A549 (cell line): ENCODE results near the gene HINFP. TPM values are rescaled to one million over a fixed set of nuclear protein-coding genes. Genes with fewer than 3 reads are reported as not detected.
"Not testable (repeated sequence)": the region's sequence is repeated elsewhere in the genome, so short reads cannot be mapped to it uniquely, and the experiment has no call there.

Experiments used
- ATAC-seq, 2 experiments: fragments of 200-7000 bp in 1 of 2; fragments of >200 bp in 1 of 2; cut with Nextera tagmentation in 1 of 2; cut with Tn5 transposase in 1 of 2; 3 replicates each; pipeline versions ENCODE4 v1.8.0 to v1.9.1; 2018 to 2020; ENCODE audit warnings: mild to moderate bottlenecking in 1 of 2, moderate library complexity in 1 of 2
- CTCF ChIA-PET: fragments of 300-600 bp; sonication (Branson Sonifier 250); formaldehyde crosslinking; extraction: SDS; loops from one replicate; lab custom pipeline; 2021; ENCODE audit warnings: antibody characterized with exemption, inconsistent platforms; lab: Yijun Ruan, JAX
- POLR2A ChIA-PET: fragments of 350-600 bp; formaldehyde crosslinking; extraction: SDS; loops from one replicate; lab custom pipeline; 2021; ENCODE audit warnings: antibody characterized with exemption, inconsistent platforms; lab: Yijun Ruan, JAX
- DNase-seq, 2 experiments: peaks; one replicate each; pipeline versions ENCODE4 v3.0.0 to v3.0.0-alpha.2; 2011 to 2016; ENCODE audit warnings: low read depth in 1 of 2, low spot score in 1 of 2
- FAIRE-seq: peaks from 2 replicates; lab custom pipeline; 2011; peaks lifted over from hg19 to GRCh38; lab: Jason Lieb, UNC
- H3K27ac ChIP-seq, 2 experiments: fragments of >200 bp; sonication (Bioruptor Twin); formaldehyde crosslinking; 3 replicates each; pipeline ENCODE4 v1.5.1; 2016 to 2017
- H3K4me1 ChIP-seq: fragments of >200 bp; sonication (Bioruptor Twin); formaldehyde crosslinking; 3 replicates; pipeline ENCODE4 v1.6.1; 2016
- H3K4me2 ChIP-seq: fragments of >200 bp; sonication (Bioruptor Twin); formaldehyde crosslinking; 3 replicates; pipeline ENCODE4 v1.6.1; 2016
- H3K4me3 ChIP-seq: fragments of >200 bp; sonication (Bioruptor Twin); formaldehyde crosslinking; 3 replicates; pipeline ENCODE4 v1.5.1; 2016
- H3K9me3 ChIP-seq: fragments of >200 bp; sonication (Bioruptor Twin); formaldehyde crosslinking; 3 replicates; pipeline ENCODE4 v1.6.1; 2016
- BCL3 ChIP-seq: fragments of >200 bp; sonication (Bioruptor Twin); formaldehyde crosslinking; IDR thresholded peaks from 3 replicates; pipeline ENCODE4 v1.6.1; 2016
- BHLHE40 ChIP-seq: IDR thresholded peaks from 2 replicates; pipeline ENCODE4 v1.6.1; 2012; ENCODE audit warnings: low read depth, low read length, inconsistent platforms
- CEBPB ChIP-seq, 2 experiments: fragments of >200 bp in 1 of 2; sonication (Bioruptor Twin) in 1 of 2; formaldehyde crosslinking in 1 of 2; IDR thresholded peaks; 2 replicates each; pipeline ENCODE4 v1.6.1; 2012 to 2016
- GATA3 ChIP-seq: IDR thresholded peaks from 2 replicates; pipeline ENCODE4 v1.6.1; 2012; ENCODE audit warnings: borderline replicate concordance
- HDAC2 ChIP-seq: fragments of 200-600 bp; sonication (generic); IDR thresholded peaks from 2 replicates; pipeline ENCODE4 v1.6.1; 2016
- HES2 ChIP-seq: fragments of >200 bp; sonication (Bioruptor Twin); formaldehyde crosslinking; IDR thresholded peaks from 2 replicates; pipeline ENCODE4 v1.6.1; 2016
- JUN ChIP-seq, 2 experiments: fragments of >200 bp; sonication (Bioruptor Twin); formaldehyde crosslinking; IDR thresholded peaks; 2 replicates in 1 of 2; 3 replicates in 1 of 2; pipeline ENCODE4 v1.6.1; 2016 to 2017
- KDM5A ChIP-seq: fragments of 200-600 bp; sonication (generic); IDR thresholded peaks from 2 replicates; pipeline ENCODE4 v1.6.1; 2016; ENCODE audit warnings: antibody characterized with exemption, mild to moderate bottlenecking
- MAFK ChIP-seq: fragments of 450-650 bp; IDR thresholded peaks from 2 replicates; pipeline ENCODE4 v1.6.1; 2014; ENCODE audit not compliant: partially characterized antibody
- MAX ChIP-seq: IDR thresholded peaks from 2 replicates; pipeline ENCODE4 v1.6.1; 2012
- MYC ChIP-seq: IDR thresholded peaks from 2 replicates; pipeline ENCODE4 v1.6.1; 2012; ENCODE audit warnings: mild to moderate bottlenecking, inconsistent platforms, low read length, improper control_type of control experiment, borderline replicate concordance
- NR3C1 ChIP-seq: fragments of >200 bp; sonication (Bioruptor Twin); formaldehyde crosslinking; IDR thresholded peaks from 3 replicates; pipeline ENCODE4 v1.6.1; 2017
- PHF8 ChIP-seq: fragments of 200-600 bp; sonication (generic); IDR thresholded peaks from 2 replicates; pipeline ENCODE4 v1.6.1; 2016; ENCODE audit warnings: low read depth, mild to moderate bottlenecking, antibody characterized with exemption, moderate library complexity, borderline replicate concordance
- POLR2A ChIP-seq: IDR thresholded peaks from 2 replicates; pipeline ENCODE4 v1.6.1; 2012; ENCODE audit warnings: mild to moderate bottlenecking, low read length
- POLR2AphosphoS2 ChIP-seq: conservative IDR thresholded peaks from 2 replicates; pipeline ENCODE4 v1.6.1; 2012; ENCODE audit warnings: low read length, improper control_type of control experiment, inconsistent platforms
- RAD21 ChIP-seq, 2 experiments: fragments of >200 bp in 1 of 2; sonication (Bioruptor Twin) in 1 of 2; formaldehyde crosslinking in 1 of 2; IDR thresholded peaks in 1 of 2; conservative IDR thresholded peaks in 1 of 2; 2 replicates in 1 of 2; 3 replicates in 1 of 2; pipeline ENCODE4 v1.6.1; 2012 to 2018; ENCODE audit warnings: inconsistent platforms in 1 of 2
- TFCP2L1 ChIP-seq: fragments of 250-450 bp; sonication (Bioruptor Pico); IDR thresholded peaks from 2 replicates; pipeline ENCODE4 v1.5.0; 2021; ENCODE audit warnings: mild to moderate bottlenecking
- USF2 ChIP-seq: fragments of 450-650 bp; IDR thresholded peaks from 2 replicates; pipeline ENCODE4 v1.6.1; 2014; ENCODE audit warnings: antibody characterized with exemption
- ZSCAN20 ChIP-seq: fragments of 250-450 bp; sonication (Bioruptor Pico); IDR thresholded peaks from 2 replicates; pipeline ENCODE4 v1.8.0; 2022; ENCODE audit warnings: mild to moderate bottlenecking, moderate library complexity
- WGBS: methylation state at CpG from one replicate; pipeline ENCODE4 v1.1.6; 2017; ENCODE audit errors: missing lambda C conversion rate; 5-methylcytosine and 5-hydroxymethylcytosine counted together
- polyA plus RNA-seq, 4 experiments: library from polyadenylated mRNA; depleted of rRNA in 3 of 4; stranded (reverse); fragments of >200 nt; fragmentation: RNase III in 1 of 4; extraction: RNeasy Plus Mini Kit Qiagen cat#74134 plus additional on column Dnase treatment in 1 of 4; gene quantifications; 2 replicates in 3 of 4; 3 replicates in 1 of 4; pipeline ENCODE4 v1.2.3, GENCODE V29; 2011 to 2017

Gene HINFP
- polyA plus RNA-seq, 2 of the 4 experiments (the other 2 are of a cell fraction), result 10.0 to 13.0 TPM

- ATAC-seq (peak; percentile 90 to 92), DNase-seq (peak; percentile 74 to 98), FAIRE-seq (no peak)
- CTCF ChIA-PET, result interaction anchor here (0.6 to 1.9 kb wide), 14 partner anchors 11 to 236 kb away, joined by 3 to 11 read pairs (median 4); partner anchors contain the start of gene HINFP
- H3K4me1 ChIP-seq, result peaks cover 26% of the 10 kb centered on the region
- peak within 1 kb of the TSS; percentile 78 for H3K4me3 ChIP-seq
- WGBS, result 1% methylated on average over 32 of the region's 32 CpGs
- TF ChIP-seq POLR2AphosphoS2 (no peak), POLR2A (peak; percentile 34; the same call in 1 of the 2 replicates), MAFK (no peak), BCL3 (no peak), USF2 (peak; percentile 89), MYC (peak; percentile 90), KDM5A (0 out of 2 replicates have a peak, but pooled peaks have one; percentile 31), TFCP2L1 (CRISPR knock-in tag) (no peak), MAX (peak; percentile 98), HDAC2 (no peak), PHF8 (no peak), JUN (IDR thresholded peaks at IDR 0.05) (peak; percentile 39 to 56; a peak in 2 of 5 replicates), NR3C1 (no peak), ZSCAN20 (CRISPR knock-in tag) (no peak), BHLHE40 (no peak), GATA3 (no peak), CEBPB (IDR thresholded peaks at IDR 0.05) (no peak)
- peak within 1 kb of the TSS; percentile 99 for H3K4me2 ChIP-seq
- peak within 1 kb of the TSS; percentile 90 to 98 for H3K27ac ChIP-seq
- POLR2A ChIA-PET, result interaction anchor here (0.6 to 2.0 kb wide), 7 partner anchors 10 to 67 kb away, joined by 3 to 27 read pairs (median 4); partner anchors contain the start of genes HINFP, HMBS and NLRX1
- no peaks in the 10 kb centered on the region for H3K9me3 ChIP-seq
These were observed 19.5 kb upstream of the HINFP start, which contains the start of gene DPAGT1 for GRCh38 chr11:119101759-119102423. TSS of gene DPAGT1 (minus strand) at chr11:119101853. CDS start at chr11:119101655, 198 bp downstream.

GRCh38 chr11:119103161-119103664 is 18.2 kb upstream of the HINFP start:
- H3K4me2 ChIP-seq, result peak overlapping the region; percentile 99
- H3K4me1 ChIP-seq, result peaks cover 30% of the 10 kb centered on the region
- peak overlapping the region; percentile 78 for H3K4me3 ChIP-seq
- H3K27ac ChIP-seq, result peak overlapping the region; percentile 90 to 98
- DNase-seq, ATAC-seq, FAIRE-seq, H3K9me3 ChIP-seq: not testable (repeated sequence)
- CTCF ChIA-PET, result interaction anchor here (1.3 to 1.9 kb wide), 9 partner anchors 9 to 235 kb away, joined by 3 to 11 read pairs (median 6); partner anchors contain the start of gene HINFP
- POLR2A ChIA-PET, result interaction anchor here (1.0 to 2.0 kb wide), 3 partner anchors 9 to 18 kb away, joined by 4 to 17 read pairs (median 10); partner anchors contain the start of gene HINFP
- 74% methylated on average over 18 of the region's 18 CpGs for WGBS

GRCh38 chr11:119103793-119104192 is 17.6 kb upstream of the HINFP start:
- 58% methylated on average over 4 of the region's 4 CpGs for WGBS
- Histone ChIP-seq H3K9me3 (no peaks in the 10 kb centered on the region), H3K4me3 (no peak overlapping the region), H3K27ac (peak overlapping the region in 1 of 2 experiments; percentile 98; a peak in 2 of 6 replicates), H3K4me2 (no peak overlapping the region; the same call in 2 of the 3 replicates), H3K4me1 (peaks cover 36% of the 10 kb centered on the region)
- ATAC-seq (no peak), DNase-seq (no peak), FAIRE-seq (no peak)
- TF ChIP-seq HES2 (no peak), RAD21 (conservative IDR thresholded peaks at IDR 0.05 in 1 of 2, IDR thresholded peaks at IDR 0.05 in 1 of 2) (peak in 1 of 2 experiments; percentile 27; a peak in 1 of 5 replicates)
- ChIA-PET CTCF (interaction anchor here (0.8 to 1.6 kb wide), 2 partner anchors 16 to 93 kb away, joined by 3 read pairs; no protein-coding TSS in a partner anchor), POLR2A (no interaction called here)
